K562 (cell line): Measurements from ENCODE around the gene CDSN. TPM values are rescaled to one million over a fixed set of nuclear protein-coding genes. Genes with fewer than 3 reads are reported as not detected.
A peak's percentile ranks its signal among the peaks of the same experiment; 100 is the strongest.

ENCODE experiments used
- DACH1 ChIP-seq: fragments of 450-650 bp; IDR thresholded peaks from 2 replicates; pipeline ENCODE4 v1.6.1; 2018; ENCODE audit not compliant: partially characterized antibody
- GABPB2 ChIP-seq: fragments of 250-450 bp; sonication (Bioruptor Pico); conservative IDR thresholded peaks from 2 replicates; pipeline ENCODE4 v1.5.1; 2021; ENCODE audit warnings: mild to moderate bottlenecking
- HLTF ChIP-seq: fragments of 450-650 bp; IDR thresholded peaks from 2 replicates; pipeline ENCODE4 v1.6.1; 2016
- SRSF9 ChIP-seq: fragments of 200-400 bp; formaldehyde crosslinking; IDR thresholded peaks from 2 replicates; pipeline ENCODE4 v1.6.1; 2017; ENCODE audit warnings: low read depth, low read length, borderline replicate concordance
- TOE1 ChIP-seq, 2 experiments: fragments of 450-650 bp in 1 of 2; sonication (generic) in 1 of 2; formaldehyde crosslinking in 1 of 2; IDR thresholded peaks; 2 replicates each; pipeline versions ENCODE4 v1.7.1 to v1.8.0; 2016 to 2022; ENCODE audit warnings: borderline replicate concordance in 2 of 2, mild to moderate bottlenecking in 2 of 2, antibody characterized with exemption in 1 of 2, inconsistent platforms in 1 of 2, low read depth in 1 of 2, missing genetic modification reagents in 1 of 2, moderate library complexity in 1 of 2
- U2AF1 ChIP-seq: fragments of 200-400 bp; formaldehyde crosslinking; optimal IDR thresholded peaks from 2 replicates; pipeline ENCODE3; 2017; ENCODE audit warnings: mild to moderate bottlenecking, low read depth, low read length, moderate library complexity
- ZBTB8A ChIP-seq: fragments of 450-650 bp; IDR thresholded peaks from 2 replicates; pipeline ENCODE4 v1.6.1; 2018; ENCODE audit warnings: mild to moderate bottlenecking, moderate library complexity; ENCODE audit not compliant: partially characterized antibody
- ZNF121 ChIP-seq: sonication (generic); formaldehyde crosslinking; conservative IDR thresholded peaks from 2 replicates; pipeline ENCODE4 v1.8.0; 2022; ENCODE audit warnings: missing genetic modification reagents
- ZNF644 ChIP-seq: fragments of 200-800 bp; sonication (Bioruptor generic); IDR thresholded peaks from 2 replicates; pipeline ENCODE4 v1.6.1; 2016; ENCODE audit warnings: low read depth, missing genetic modification characterization, missing compliant biosample characterization
- polyA plus RNA-seq, 8 experiments: library from polyadenylated mRNA; depleted of rRNA in 4 of 8; stranded (reverse) in 5 of 8; unstranded in 3 of 8; fragments of >200 nt; fragmentation: Nextera tagmentation in 2 of 8; fragmentation: Illumina TruSeq in 1 of 8; extraction: Ambion mirVana in 2 of 8; extraction: Trizol in 1 of 8; gene quantifications; 2 replicates each; pipeline versions ENCODE4 v1.2.1 to v1.2.3, GENCODE V29; 2011 to 2014; ENCODE audit warnings: inconsistent platforms in 1 of 8, missing spikeins in 1 of 8
- total RNA-seq, 7 experiments: library from RNA; depleted of rRNA in 6 of 7; stranded (reverse); fragments of >200 nt in 6 of 7; fragmentation: Illumina TruSeq in 2 of 7; extraction: Trizol in 2 of 7; gene quantifications; 2 replicates each; pipeline versions ENCODE4 v1.2.1 to v1.2.3, GENCODE V29; 2011 to 2021; ENCODE audit warnings: low replicate concordance in 1 of 7
- TF ChIP-seq, protein P1 (sequence below), 2 experiments: fragments of 450-650 bp in 1 of 2; sonication (generic) in 1 of 2; formaldehyde crosslinking in 1 of 2; IDR thresholded peaks; 2 replicates each; pipeline versions ENCODE4 v1.7.1 to v1.9.0; 2016 to 2022; ENCODE audit warnings: inconsistent platforms in 1 of 2, mild to moderate bottlenecking in 1 of 2, missing genetic modification reagents in 1 of 2
- TF ChIP-seq, protein P2 (sequence below): fragments of 450-650 bp; IDR thresholded peaks from 2 replicates; pipeline ENCODE4 v1.6.1; 2016; ENCODE audit warnings: antibody characterized with exemption
- TF ChIP-seq, protein P3 (sequence below): fragments of 150-350 bp; IDR thresholded peaks from 2 replicates; pipeline ENCODE4 v1.6.1; 2014; ENCODE audit warnings: low read depth, mild to moderate bottlenecking, low read length, borderline replicate concordance

Gene CDSN
- total and polyA plus RNA-seq, 9 of the 15 experiments (the other 6 are each of a cell fraction or from before 2014, with no cell fraction given): not detected

DNA sequence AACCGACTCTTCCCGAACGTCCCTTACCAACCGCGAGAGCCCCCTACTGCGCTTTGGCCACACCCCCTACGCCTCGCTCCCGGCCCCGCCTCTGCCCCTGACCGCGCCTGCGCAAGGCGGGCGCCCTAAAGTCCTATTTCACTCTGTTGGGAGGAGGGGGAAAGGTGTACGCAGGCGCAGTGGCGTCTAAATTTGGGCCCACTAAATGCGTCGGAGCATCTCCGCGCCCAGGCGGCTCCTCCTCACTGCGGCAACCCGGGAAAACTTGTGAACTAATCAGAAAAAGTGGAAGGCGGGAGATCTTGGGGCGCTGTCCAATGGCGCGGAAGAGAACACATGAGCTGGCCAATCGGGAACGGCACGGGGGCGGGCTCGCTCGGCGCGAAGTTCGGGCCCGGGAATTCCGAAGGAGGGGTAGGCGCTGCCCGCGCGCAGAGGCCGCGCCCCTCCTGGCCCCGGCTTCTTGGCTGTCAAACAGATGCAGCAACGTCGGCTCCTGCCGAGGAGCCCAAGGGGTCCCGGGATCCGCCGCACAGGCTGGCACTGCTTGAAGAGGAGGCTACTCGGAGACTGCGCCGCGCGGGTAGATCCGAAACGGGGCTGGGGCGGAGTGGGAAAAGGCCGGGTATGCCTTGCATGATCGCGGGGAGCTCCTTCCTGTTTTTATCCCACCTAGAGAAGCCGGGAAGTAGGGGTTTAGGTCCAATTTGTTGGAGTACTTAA is 38.1 kb upstream of the CDSN start, which contains the start of gene TCF19 (continued):
- no peak for TF ChIP-seq ZBTB8A
- 0 out of 2 replicates have a peak, but pooled peaks have one; percentile 48 for TF ChIP-seq HLTF
- no peak for TF ChIP-seq ZNF121 (CRISPR knock-in tag)
- no peak for TF ChIP-seq GABPB2
- TF ChIP-seq, protein P1, sequence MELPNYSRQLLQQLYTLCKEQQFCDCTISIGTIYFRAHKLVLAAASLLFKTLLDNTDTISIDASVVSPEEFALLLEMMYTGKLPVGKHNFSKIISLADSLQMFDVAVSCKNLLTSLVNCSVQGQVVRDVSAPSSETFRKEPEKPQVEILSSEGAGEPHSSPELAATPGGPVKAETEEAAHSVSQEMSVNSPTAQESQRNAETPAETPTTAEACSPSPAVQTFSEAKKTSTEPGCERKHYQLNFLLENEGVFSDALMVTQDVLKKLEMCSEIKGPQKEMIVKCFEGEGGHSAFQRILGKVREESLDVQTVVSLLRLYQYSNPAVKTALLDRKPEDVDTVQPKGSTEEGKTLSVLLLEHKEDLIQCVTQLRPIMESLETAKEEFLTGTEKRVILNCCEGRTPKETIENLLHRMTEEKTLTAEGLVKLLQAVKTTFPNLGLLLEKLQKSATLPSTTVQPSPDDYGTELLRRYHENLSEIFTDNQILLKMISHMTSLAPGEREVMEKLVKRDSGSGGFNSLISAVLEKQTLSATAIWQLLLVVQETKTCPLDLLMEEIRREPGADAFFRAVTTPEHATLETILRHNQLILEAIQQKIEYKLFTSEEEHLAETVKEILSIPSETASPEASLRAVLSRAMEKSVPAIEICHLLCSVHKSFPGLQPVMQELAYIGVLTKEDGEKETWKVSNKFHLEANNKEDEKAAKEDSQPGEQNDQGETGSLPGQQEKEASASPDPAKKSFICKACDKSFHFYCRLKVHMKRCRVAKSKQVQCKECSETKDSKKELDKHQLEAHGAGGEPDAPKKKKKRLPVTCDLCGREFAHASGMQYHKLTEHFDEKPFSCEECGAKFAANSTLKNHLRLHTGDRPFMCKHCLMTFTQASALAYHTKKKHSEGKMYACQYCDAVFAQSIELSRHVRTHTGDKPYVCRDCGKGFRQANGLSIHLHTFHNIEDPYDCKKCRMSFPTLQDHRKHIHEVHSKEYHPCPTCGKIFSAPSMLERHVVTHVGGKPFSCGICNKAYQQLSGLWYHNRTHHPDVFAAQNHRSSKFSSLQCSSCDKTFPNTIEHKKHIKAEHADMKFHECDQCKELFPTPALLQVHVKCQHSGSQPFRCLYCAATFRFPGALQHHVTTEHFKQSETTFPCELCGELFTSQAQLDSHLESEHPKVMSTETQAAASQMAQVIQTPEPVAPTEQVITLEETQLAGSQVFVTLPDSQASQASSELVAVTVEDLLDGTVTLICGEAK (IDR thresholded peaks at IDR 0.05): 0 out of 2 replicates have a peak, but pooled peaks have one; percentile 22
- TF ChIP-seq, protein P1 (CRISPR knock-in tag; IDR thresholded peaks at IDR 0.05): no peak
- TF ChIP-seq ZNF644 (tag): no peak
- TF ChIP-seq SRSF9: no peak
- no peak for TF ChIP-seq TOE1 (IDR thresholded peaks at IDR 0.05; ENCODE audit: borderline replicate concordance)
- TF ChIP-seq TOE1 (CRISPR knock-in tag; IDR thresholded peaks at IDR 0.05; ENCODE audit: borderline replicate concordance, low read depth): no peak
- TF ChIP-seq DACH1: no peak
- TF ChIP-seq, protein P2, sequence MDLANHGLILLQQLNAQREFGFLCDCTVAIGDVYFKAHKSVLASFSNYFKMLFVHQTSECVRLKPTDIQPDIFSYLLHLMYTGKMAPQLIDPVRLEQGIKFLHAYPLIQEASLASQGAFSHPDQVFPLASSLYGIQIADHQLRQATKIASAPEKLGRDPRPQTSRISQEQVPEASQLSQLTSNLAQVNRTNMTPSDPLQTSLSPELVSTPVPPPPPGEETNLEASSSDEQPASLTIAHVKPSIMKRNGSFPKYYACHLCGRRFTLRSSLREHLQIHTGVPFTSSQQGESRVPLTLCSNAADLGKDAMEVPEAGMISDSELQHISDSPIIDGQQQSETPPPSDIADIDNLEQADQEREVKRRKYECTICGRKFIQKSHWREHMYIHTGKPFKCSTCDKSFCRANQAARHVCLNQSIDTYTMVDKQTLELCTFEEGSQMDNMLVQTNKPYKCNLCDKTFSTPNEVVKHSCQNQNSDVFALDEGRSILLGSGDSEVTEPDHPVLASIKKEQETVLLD: peak; percentile 96
- TF ChIP-seq, protein P3, sequence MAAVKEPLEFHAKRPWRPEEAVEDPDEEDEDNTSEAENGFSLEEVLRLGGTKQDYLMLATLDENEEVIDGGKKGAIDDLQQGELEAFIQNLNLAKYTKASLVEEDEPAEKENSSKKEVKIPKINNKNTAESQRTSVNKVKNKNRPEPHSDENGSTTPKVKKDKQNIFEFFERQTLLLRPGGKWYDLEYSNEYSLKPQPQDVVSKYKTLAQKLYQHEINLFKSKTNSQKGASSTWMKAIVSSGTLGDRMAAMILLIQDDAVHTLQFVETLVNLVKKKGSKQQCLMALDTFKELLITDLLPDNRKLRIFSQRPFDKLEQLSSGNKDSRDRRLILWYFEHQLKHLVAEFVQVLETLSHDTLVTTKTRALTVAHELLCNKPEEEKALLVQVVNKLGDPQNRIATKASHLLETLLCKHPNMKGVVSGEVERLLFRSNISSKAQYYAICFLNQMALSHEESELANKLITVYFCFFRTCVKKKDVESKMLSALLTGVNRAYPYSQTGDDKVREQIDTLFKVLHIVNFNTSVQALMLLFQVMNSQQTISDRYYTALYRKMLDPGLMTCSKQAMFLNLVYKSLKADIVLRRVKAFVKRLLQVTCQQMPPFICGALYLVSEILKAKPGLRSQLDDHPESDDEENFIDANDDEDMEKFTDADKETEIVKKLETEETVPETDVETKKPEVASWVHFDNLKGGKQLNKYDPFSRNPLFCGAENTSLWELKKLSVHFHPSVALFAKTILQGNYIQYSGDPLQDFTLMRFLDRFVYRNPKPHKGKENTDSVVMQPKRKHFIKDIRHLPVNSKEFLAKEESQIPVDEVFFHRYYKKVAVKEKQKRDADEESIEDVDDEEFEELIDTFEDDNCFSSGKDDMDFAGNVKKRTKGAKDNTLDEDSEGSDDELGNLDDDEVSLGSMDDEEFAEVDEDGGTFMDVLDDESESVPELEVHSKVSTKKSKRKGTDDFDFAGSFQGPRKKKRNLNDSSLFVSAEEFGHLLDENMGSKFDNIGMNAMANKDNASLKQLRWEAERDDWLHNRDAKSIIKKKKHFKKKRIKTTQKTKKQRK: peak; percentile 92
- TF ChIP-seq U2AF1: no peak
